HFFc6 (cell line): Measurements from ENCODE around the gene ASPSCR1. TPM values are rescaled to one million over a fixed set of nuclear protein-coding genes. Genes with fewer than 3 reads are reported as not detected.
"Not testable (repeated sequence)": the region's sequence is repeated elsewhere in the genome, so short reads cannot be mapped to it uniquely, and the experiment has no call there.

Experiments
- DNase-seq: peaks from one replicate; pipeline ENCODE4 v3.0.0-alpha.2; 2018
- H3K27ac Mint-ChIP-seq: 2 replicates; pipeline ENCODE4 v1.8.0; 2020; ENCODE audit warnings: mild to moderate bottlenecking, mixed read lengths
- H3K27me3 Mint-ChIP-seq: 2 replicates; pipeline ENCODE4 v1.8.0; 2021; ENCODE audit warnings: mild to moderate bottlenecking, moderate library complexity, mixed read lengths; ENCODE audit not compliant: insufficient read depth
- H3K36me3 Mint-ChIP-seq: 2 replicates; pipeline ENCODE4 v1.8.0; 2021; ENCODE audit warnings: low read depth, mixed read lengths
- H3K4me1 Mint-ChIP-seq: 2 replicates; pipeline ENCODE4 v1.8.0; 2020; ENCODE audit warnings: low read depth, mixed read lengths
- H3K4me3 Mint-ChIP-seq: 2 replicates; pipeline ENCODE4 v1.8.0; 2020; ENCODE audit warnings: mild to moderate bottlenecking, moderate library complexity, mixed read lengths
- H3K9me3 Mint-ChIP-seq: 2 replicates; pipeline ENCODE4 v1.8.0; 2020; ENCODE audit warnings: mild to moderate bottlenecking, mixed read lengths
- CTCF ChIP-seq: fragments of 200-600 bp; sonication (generic); IDR thresholded peaks from 2 replicates; pipeline ENCODE4 v1.5.0; 2021; ENCODE audit warnings: antibody characterized with exemption, mild to moderate bottlenecking
- total RNA-seq, 6 experiments: library from RNA; stranded (reverse); fragmentation: NEBNext Ultra II Directional; extraction: Animal tissue kit (Norgen Biotek cat#: 25700); gene quantifications; 2 replicates in 1 of 6; 3 replicates in 5 of 6; pipeline ENCODE4 v1.2.3, GENCODE V29; 2021

Gene ASPSCR1
- total RNA-seq, 6 experiments from 2014 or later, result 26.6 to 36.8 (median 34.7) TPM

GRCh38 chr17:82036634-82037091, 59.2 kb downstream of the ASPSCR1 start:
- TF ChIP-seq CTCF, result no peak
- H3K27me3 Mint-ChIP-seq, result no peaks in the 10 kb centered on the region; the same call in 1 of the 2 replicates
- peak overlapping the region; percentile 86 for H3K4me3 Mint-ChIP-seq
- H3K4me1 Mint-ChIP-seq, result peaks cover 16% of the 10 kb centered on the region
- no peaks in the 10 kb centered on the region for H3K9me3 Mint-ChIP-seq
- DNase-seq, result no peak
- H3K27ac Mint-ChIP-seq, result no peak overlapping the region
- peaks cover 6% of the 10 kb centered on the region; the same call in 1 of the 2 replicates for H3K36me3 Mint-ChIP-seq

DNA sequence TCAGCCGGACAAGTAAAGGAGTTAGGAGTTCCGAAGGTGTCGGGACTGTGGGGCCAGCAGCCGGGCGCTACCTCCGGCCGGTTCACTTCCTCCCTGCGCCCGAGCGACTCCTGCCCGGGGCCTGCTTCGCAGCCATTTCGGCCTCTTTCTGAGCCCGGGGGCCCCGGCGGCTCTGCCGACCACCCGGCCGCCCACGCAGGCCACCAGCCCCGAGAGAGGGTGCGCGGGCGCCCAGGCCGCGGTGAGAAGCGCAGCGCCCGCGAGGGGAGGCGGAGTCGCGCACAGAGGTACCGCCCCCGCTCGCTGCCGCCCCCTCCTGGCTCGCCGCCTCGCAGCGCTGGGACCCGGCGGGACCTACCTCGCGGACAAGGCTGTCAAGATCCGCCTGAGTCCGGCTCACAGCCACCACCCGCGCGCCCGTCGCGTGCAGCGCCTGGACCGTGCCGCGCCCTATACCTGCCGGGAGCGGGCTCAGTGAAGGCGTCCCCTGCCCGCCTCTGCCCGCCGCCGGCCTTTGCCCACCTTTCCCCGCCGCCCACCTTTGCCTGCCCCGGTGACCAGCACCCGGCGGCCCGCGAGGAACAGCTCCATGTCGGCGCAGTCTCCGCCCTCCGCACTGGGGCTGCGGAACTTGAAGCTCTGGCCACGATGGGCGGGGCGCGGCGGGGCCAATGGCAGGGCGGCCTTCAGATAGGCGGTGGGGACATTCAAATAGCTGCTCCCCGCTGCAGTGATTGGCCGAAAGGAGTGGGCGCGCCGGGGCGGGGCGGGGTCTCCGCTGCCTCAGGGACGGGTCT, 59.9 kb downstream of the ASPSCR1 start, which contains the start of gene DCXR:
Gene DCXR (minus strand): TSS at position 606 of the 797 bp plus-strand sequence. CDS start 15 bp downstream, at position 591.
- peak; percentile 89 for TF ChIP-seq CTCF
- peak; percentile 89 for DNase-seq
- peaks cover 6% of the 10 kb centered on the region; the same call in 1 of the 2 replicates for H3K36me3 Mint-ChIP-seq
- peak within 1 kb of the TSS; percentile 86 for H3K4me3 Mint-ChIP-seq
- no peaks in the 10 kb centered on the region for H3K9me3 Mint-ChIP-seq
- H3K27me3 Mint-ChIP-seq, result no peaks in the 10 kb centered on the region; the same call in 1 of the 2 replicates
- H3K27ac Mint-ChIP-seq, result peak within 1 kb of the TSS; percentile 93
- peaks cover 17% of the 10 kb centered on the region for H3K4me1 Mint-ChIP-seq

DNA sequence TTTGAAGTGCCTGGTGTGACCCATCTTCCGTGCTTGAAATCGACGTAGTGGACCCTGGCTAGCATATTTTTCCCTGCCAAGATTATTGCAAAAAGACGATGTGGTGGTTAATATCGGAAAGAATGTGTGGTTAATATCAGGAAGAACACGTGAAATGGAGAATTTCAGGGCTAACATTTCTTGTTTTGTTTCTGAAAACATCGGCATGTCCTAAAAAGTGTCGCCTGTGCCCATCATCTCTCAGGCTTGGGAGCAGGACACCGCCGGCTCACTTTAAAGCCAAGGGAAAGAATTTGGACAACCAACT, 60.4 kb downstream of the ASPSCR1 start:
- TF ChIP-seq CTCF, result no peak
- Mint-ChIP-seq H3K27me3 (no peaks in the 10 kb centered on the region; the same call in 1 of the 2 replicates), H3K27ac (peak overlapping the region; percentile 93), H3K36me3 (peaks cover 6% of the 10 kb centered on the region; the same call in 1 of the 2 replicates), H3K9me3 (no peaks in the 10 kb centered on the region), H3K4me3 (peak overlapping the region; percentile 86), H3K4me1 (peaks cover 17% of the 10 kb centered on the region)
- DNase-seq, result no peak

GRCh38 chr17:82038796-82039409, 61.5 kb downstream of the ASPSCR1 start:
- H3K9me3 Mint-ChIP-seq, H3K36me3 Mint-ChIP-seq, DNase-seq, H3K4me3 Mint-ChIP-seq, H3K27ac Mint-ChIP-seq, H3K27me3 Mint-ChIP-seq: not testable (repeated sequence)
- peaks cover 17% of the 10 kb centered on the region for H3K4me1 Mint-ChIP-seq

GRCh38 chr17:82039695-82040299, 62.4 kb downstream of the ASPSCR1 start:
- Mint-ChIP-seq H3K9me3 (no peaks in the 10 kb centered on the region), H3K4me3 (no peak overlapping the region), H3K4me1 (peaks cover 17% of the 10 kb centered on the region), H3K27me3 (no peaks in the 10 kb centered on the region; the same call in 1 of the 2 replicates), H3K27ac (no peak overlapping the region), H3K36me3 (peaks cover 6% of the 10 kb centered on the region; the same call in 1 of the 2 replicates)
- no peak for DNase-seq
- TF ChIP-seq CTCF, result no peak
